H9 (cell line): Measurements from ENCODE around the gene PAM. TPM values are rescaled to one million over a fixed set of nuclear protein-coding genes. Genes with fewer than 3 reads are reported as not detected.

ENCODE experiments used
- DNase-seq: peaks from one replicate; pipeline ENCODE4 v3.0.0-alpha.2; 2017
- H2AFZ ChIP-seq: one replicate; pipeline ENCODE4 v1.6.1; 2013; ENCODE audit warnings: mild to moderate bottlenecking, low read length, control low read depth, moderate library complexity
- H2AK5ac ChIP-seq: 2 replicates; pipeline ENCODE4 v1.6.1; 2013; ENCODE audit warnings: low read length, control low read depth, mixed read lengths; ENCODE audit not compliant: insufficient read length
- H2BK120ac ChIP-seq: one replicate; pipeline ENCODE4 v1.6.1; 2013; ENCODE audit warnings: low read depth, mild to moderate bottlenecking, low read length, control low read depth, inconsistent platforms; ENCODE audit not compliant: poor library complexity, severe bottlenecking
- H2BK12ac ChIP-seq: 2 replicates; pipeline ENCODE4 v1.6.1; 2013; ENCODE audit warnings: low read length, control low read depth, mixed read lengths, low read depth; ENCODE audit not compliant: insufficient read length
- H2BK15ac ChIP-seq: 2 replicates; pipeline ENCODE4 v1.6.1; 2013; ENCODE audit warnings: low read depth, low read length, control low read depth
- H2BK20ac ChIP-seq: one replicate; pipeline ENCODE4 v1.6.1; 2013; ENCODE audit warnings: low read depth, mild to moderate bottlenecking, low read length, control low read depth, inconsistent platforms; ENCODE audit not compliant: poor library complexity, severe bottlenecking
- H2BK5ac ChIP-seq: 2 replicates; pipeline ENCODE4 v1.6.1; 2013; ENCODE audit warnings: low read length, control low read depth, mixed read lengths; ENCODE audit not compliant: insufficient read length
- H3K14ac ChIP-seq: 2 replicates; pipeline ENCODE4 v1.6.1; 2013; ENCODE audit warnings: low read length, control low read depth; ENCODE audit not compliant: insufficient read depth
- H3K18ac ChIP-seq: 2 replicates; pipeline ENCODE4 v1.6.1; 2013; ENCODE audit warnings: low read depth, mild to moderate bottlenecking, mixed read lengths, low read length, control low read depth; ENCODE audit not compliant: insufficient read length
- H3K23ac ChIP-seq: 2 replicates; pipeline ENCODE4 v1.6.1; 2013; ENCODE audit warnings: low read length, control low read depth, mixed read lengths, low read depth; ENCODE audit not compliant: insufficient read length
- H3K23me2 ChIP-seq: 2 replicates; pipeline ENCODE4 v1.6.1; 2013; ENCODE audit warnings: low read depth, mild to moderate bottlenecking, mixed read lengths, low read length, control low read depth; ENCODE audit not compliant: insufficient read length, poor library complexity, severe bottlenecking
- H3K27ac ChIP-seq: 2 replicates; pipeline ENCODE4 v1.5.1; 2013; ENCODE audit warnings: low read length, control low read depth, mixed read lengths, low read depth; ENCODE audit not compliant: insufficient read length
- H3K27me3 ChIP-seq: 2 replicates; pipeline ENCODE4 v1.6.1; 2013; ENCODE audit warnings: low read length, control low read depth, inconsistent platforms; ENCODE audit not compliant: insufficient read depth
- H3K4ac ChIP-seq: 2 replicates; pipeline ENCODE4 v1.6.1; 2013; ENCODE audit warnings: low read depth, mild to moderate bottlenecking, control low read depth, inconsistent platforms, low read length, moderate library complexity
- H3K4me1 ChIP-seq: 2 replicates; pipeline ENCODE4 v1.6.1; 2013; ENCODE audit warnings: low read length, control low read depth, inconsistent platforms; ENCODE audit not compliant: insufficient read depth
- H3K4me2 ChIP-seq: 2 replicates; pipeline ENCODE4 v1.6.1; 2013; ENCODE audit warnings: low read length, control low read depth, mixed read lengths; ENCODE audit not compliant: insufficient read length, insufficient read depth
- H3K56ac ChIP-seq: 2 replicates; pipeline ENCODE4 v1.6.1; 2013; ENCODE audit warnings: low read depth, mild to moderate bottlenecking, mixed read lengths, low read length, control low read depth; ENCODE audit not compliant: insufficient read length
- H3K79me1 ChIP-seq: 2 replicates; pipeline ENCODE4 v1.6.1; 2013; ENCODE audit warnings: low read depth, mild to moderate bottlenecking, moderate library complexity, low read length, control low read depth, inconsistent platforms; ENCODE audit not compliant: insufficient read depth, poor library complexity, severe bottlenecking
- H3K79me2 ChIP-seq: 2 replicates; pipeline ENCODE4 v1.6.1; 2013; ENCODE audit warnings: low read length, control low read depth, inconsistent platforms; ENCODE audit not compliant: insufficient read depth
- H3K9ac ChIP-seq: 2 replicates; pipeline ENCODE4 v1.6.1; 2013; ENCODE audit warnings: low read length, control low read depth, mixed read lengths; ENCODE audit not compliant: insufficient read length; ENCODE audit errors: extremely low read depth
- H3K9me3 ChIP-seq: one replicate; pipeline ENCODE4 v1.6.1; 2013; ENCODE audit warnings: low read depth, low read length, inconsistent platforms; ENCODE audit not compliant: control insufficient read depth
- H3T11ph ChIP-seq: one replicate; pipeline ENCODE4 v1.6.1; 2013; ENCODE audit warnings: mild to moderate bottlenecking, low read length, control low read depth, inconsistent platforms
- H4K20me1 ChIP-seq: one replicate; pipeline ENCODE4 v1.6.1; 2013; ENCODE audit not compliant: control insufficient read depth, insufficient read length, insufficient read depth
- H4K5ac ChIP-seq: 2 replicates; pipeline ENCODE4 v1.6.1; 2013; ENCODE audit warnings: low read depth, mild to moderate bottlenecking, mixed read lengths, low read length, control low read depth; ENCODE audit not compliant: insufficient read length
- H4K8ac ChIP-seq: replicated peaks from 2 replicates; pipeline ENCODE4 v1.6.1; 2013; ENCODE audit warnings: low read length, control low read depth, mixed read lengths, low read depth; ENCODE audit not compliant: insufficient read length
- H4K91ac ChIP-seq: 2 replicates; pipeline ENCODE4 v1.6.1; 2013; ENCODE audit warnings: low read depth, mild to moderate bottlenecking, moderate library complexity, mixed read lengths, low read length, control low read depth; ENCODE audit not compliant: insufficient read length
- H3K27ac Mint-ChIP-seq, 3 experiments: 2 replicates in 2 of 3; 3 replicates in 1 of 3; pipeline ENCODE4 v1.8.0; 2020 to 2021; ENCODE audit warnings: mixed read lengths in 3 of 3, mild to moderate bottlenecking in 1 of 3, moderate library complexity in 1 of 3
- H3K27me3 Mint-ChIP-seq: 2 replicates; pipeline ENCODE4 v1.8.0; 2021; ENCODE audit warnings: low read depth, mild to moderate bottlenecking, moderate library complexity, mixed read lengths
- H3K36me3 Mint-ChIP-seq, 3 experiments: 2 replicates in 2 of 3; 3 replicates in 1 of 3; pipeline ENCODE4 v1.8.0; 2020 to 2021; ENCODE audit warnings: low read depth in 3 of 3, mixed read lengths in 3 of 3; ENCODE audit not compliant: insufficient read depth in 1 of 3
- H3K4me1 Mint-ChIP-seq, 2 experiments: 2 replicates each; pipeline ENCODE4 v1.8.0; 2020; ENCODE audit warnings: mixed read lengths in 2 of 2
- H3K4me3 Mint-ChIP-seq, 2 experiments: 2 replicates in 1 of 2; 3 replicates in 1 of 2; pipeline ENCODE4 v1.8.0; 2020 to 2021; ENCODE audit warnings: mild to moderate bottlenecking in 2 of 2, mixed read lengths in 2 of 2, moderate library complexity in 1 of 2
- H3K9me3 Mint-ChIP-seq, 2 experiments: 2 replicates in 1 of 2; 3 replicates in 1 of 2; pipeline ENCODE4 v1.8.0; 2020; ENCODE audit warnings: mild to moderate bottlenecking in 2 of 2, mixed read lengths in 2 of 2, moderate library complexity in 1 of 2
- WGBS: extraction: QIAGEN DNeasy Blood & Tissue Kit; methylation state at CpG from one replicate; pipeline ENCODE4 v1.1.7; 2013; ENCODE audit warnings: missing lambda C conversion rate, low lambda C conversion rate, mixed read lengths; ENCODE audit not compliant: insufficient read length; ENCODE audit errors: extremely low coverage; 5-methylcytosine and 5-hydroxymethylcytosine counted together
- total RNA-seq: library from RNA; stranded (reverse); gene quantifications from 2 replicates; pipeline ENCODE4 v1.2.1, GENCODE V29; 2021
- TF ChIP-seq, protein P1 (sequence below): fragments of 200-600 bp; sonication (generic); conservative IDR thresholded peaks from 3 replicates; pipeline ENCODE4 v1.8.0; 2021; ENCODE audit warnings: antibody characterized with exemption, mild to moderate bottlenecking

Gene PAM
- total RNA-seq, 1 experiment from 2014 or later, result 31.5 TPM

DNA sequence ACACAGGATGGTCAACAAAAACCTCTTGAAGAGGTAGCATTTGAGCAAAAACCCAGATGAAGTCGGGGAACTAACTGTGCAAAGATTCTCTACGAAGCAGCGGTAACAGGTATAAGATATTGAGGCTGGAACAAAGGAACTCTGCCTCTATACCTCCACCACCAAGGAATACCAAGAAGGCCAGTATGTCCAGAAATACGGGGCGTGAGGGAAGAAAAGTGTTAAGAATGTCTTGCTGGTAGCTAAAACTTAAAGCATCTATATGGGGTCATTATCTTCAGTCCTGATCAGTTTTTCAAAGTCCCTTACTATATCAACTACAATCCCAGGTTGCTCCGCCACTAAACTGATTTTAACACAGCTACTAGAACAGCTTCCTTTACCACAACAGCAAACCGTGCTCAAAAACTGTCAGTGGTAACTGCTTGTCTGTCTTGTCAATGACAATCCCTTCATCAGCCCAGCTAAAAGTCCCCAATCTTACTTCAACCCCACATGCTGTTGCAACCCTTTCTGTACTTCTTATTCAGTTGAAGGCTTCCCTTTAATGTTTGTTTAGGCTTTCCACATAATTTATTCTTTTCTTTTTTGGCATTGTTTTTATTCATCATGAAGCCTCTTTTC is 9.4 kb downstream of the PAM start:
- H3K9me3 ChIP-seq, result no peaks in the 10 kb centered on the region
- Mint-ChIP-seq H3K4me1 (peaks cover 28 to 34% of the 10 kb centered on the region in 2 experiments), H3K9me3 (no peaks in the 10 kb centered on the region), H3K27ac (peak overlapping the region in 1 of 3 experiments; percentile 23; a peak in 1 of 7 replicates), H3K36me3 (no peaks in the 10 kb centered on the region), H3K4me3 (no peak overlapping the region), H3K27me3 (no peaks in the 10 kb centered on the region)
- no peak for DNase-seq
- no peak overlapping the region for H2BK15ac ChIP-seq
- H3K4me1 ChIP-seq, result peaks cover 5% of the 10 kb centered on the region; the same call in 1 of the 2 replicates
- TF ChIP-seq, protein P1, sequence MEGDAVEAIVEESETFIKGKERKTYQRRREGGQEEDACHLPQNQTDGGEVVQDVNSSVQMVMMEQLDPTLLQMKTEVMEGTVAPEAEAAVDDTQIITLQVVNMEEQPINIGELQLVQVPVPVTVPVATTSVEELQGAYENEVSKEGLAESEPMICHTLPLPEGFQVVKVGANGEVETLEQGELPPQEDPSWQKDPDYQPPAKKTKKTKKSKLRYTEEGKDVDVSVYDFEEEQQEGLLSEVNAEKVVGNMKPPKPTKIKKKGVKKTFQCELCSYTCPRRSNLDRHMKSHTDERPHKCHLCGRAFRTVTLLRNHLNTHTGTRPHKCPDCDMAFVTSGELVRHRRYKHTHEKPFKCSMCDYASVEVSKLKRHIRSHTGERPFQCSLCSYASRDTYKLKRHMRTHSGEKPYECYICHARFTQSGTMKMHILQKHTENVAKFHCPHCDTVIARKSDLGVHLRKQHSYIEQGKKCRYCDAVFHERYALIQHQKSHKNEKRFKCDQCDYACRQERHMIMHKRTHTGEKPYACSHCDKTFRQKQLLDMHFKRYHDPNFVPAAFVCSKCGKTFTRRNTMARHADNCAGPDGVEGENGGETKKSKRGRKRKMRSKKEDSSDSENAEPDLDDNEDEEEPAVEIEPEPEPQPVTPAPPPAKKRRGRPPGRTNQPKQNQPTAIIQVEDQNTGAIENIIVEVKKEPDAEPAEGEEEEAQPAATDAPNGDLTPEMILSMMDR, result no peak
- no peak overlapping the region for H2BK12ac ChIP-seq
- H3K56ac ChIP-seq, result no peak overlapping the region
- H3K27ac ChIP-seq, result no peak overlapping the region
- no peak overlapping the region for H2BK120ac ChIP-seq
- H3K14ac ChIP-seq, result no peak overlapping the region
- H3K18ac ChIP-seq, result no peak overlapping the region
- H4K5ac ChIP-seq, result no peak overlapping the region
- H3K27me3 ChIP-seq, result no peaks in the 10 kb centered on the region
- H2AK5ac ChIP-seq, result no peak overlapping the region
- no peak overlapping the region for H4K8ac ChIP-seq
- H3T11ph ChIP-seq, result no peak overlapping the region
- no peak overlapping the region for H2AFZ ChIP-seq
- no peak overlapping the region for H3K23ac ChIP-seq
- H4K20me1 ChIP-seq, result no peaks in the 10 kb centered on the region
- H3K23me2 ChIP-seq, result no peaks in the 10 kb centered on the region
- no peak overlapping the region for H2BK20ac ChIP-seq
- H3K79me1 ChIP-seq, result no peaks in the 10 kb centered on the region
- no CpG with 5 or more reads among the region's 7 CpGs for WGBS
- no peak overlapping the region for H2BK5ac ChIP-seq
- no peak overlapping the region for H3K4ac ChIP-seq
- H3K4me2 ChIP-seq, result no peak overlapping the region
- H4K91ac ChIP-seq, result no peak overlapping the region
- H3K9ac ChIP-seq, result no peak overlapping the region
- H3K79me2 ChIP-seq, result no peaks in the 10 kb centered on the region
